Thoracic aorta (tissue), 2 donors: ENCODE data around the gene CDH20. TPM values are rescaled to one million over a fixed set of nuclear protein-coding genes. Genes with fewer than 3 reads are reported as not detected.

Experiments used
- ATAC-seq: fragments of 150-250 bp; one replicate; pipeline ENCODE4 v1.8.0; 2017; ENCODE audit warnings: low read depth; ENCODE audit not compliant: insufficient number of reproducible peaks, low FRiP score
- DNase-seq: peaks from one replicate; pipeline ENCODE4 v3.0.0-alpha.2; 2020; ENCODE audit warnings: low spot score
- H3K27ac ChIP-seq, 2 donors: fragments of 200-600 bp; sonication (generic); 1 replicate in 1 of 2; 2 replicates in 1 of 2; pipeline ENCODE4 v1.5.1; 2016; ENCODE audit warnings: mild to moderate bottlenecking in 2 of 2, moderate library complexity in 2 of 2
- H3K27me3 ChIP-seq: fragments of 200-600 bp; sonication (generic); replicated peaks from 2 replicates; pipeline ENCODE4 v1.6.0; 2016; ENCODE audit warnings: mild to moderate bottlenecking; ENCODE audit not compliant: insufficient read depth
- H3K36me3 ChIP-seq: fragments of 200-600 bp; sonication (generic); one replicate; pipeline ENCODE4 v1.5.1; 2016
- H3K4me1 ChIP-seq, 2 donors: fragments of 200-600 bp; sonication (generic); 1 replicate in 1 of 2; 2 replicates in 1 of 2; pipeline versions ENCODE4 v1.5.1 to v1.6.0; 2016; ENCODE audit warnings: low read depth in 2 of 2, mild to moderate bottlenecking in 1 of 2; ENCODE audit not compliant: control insufficient read depth in 1 of 2
- H3K4me3 ChIP-seq: fragments of 200-600 bp; sonication (generic); 2 replicates; pipeline ENCODE4 v1.5.1; 2016; ENCODE audit warnings: mild to moderate bottlenecking
- H3K9me3 ChIP-seq: fragments of 200-600 bp; sonication (generic); 2 replicates; pipeline ENCODE4 v1.5.1; 2016
- CTCF ChIP-seq: fragments of 200-600 bp; sonication (generic); IDR thresholded peaks from one replicate; pipeline ENCODE4 v1.5.1; 2019; ENCODE audit warnings: antibody characterized with exemption
- total RNA-seq, 2 donors: library from RNA; depleted of rRNA; stranded (reverse); fragments of >200 nt; gene quantifications; one replicate each; pipeline versions ENCODE4 v1.1.0 to v1.2.3, GENCODE V29; 2016

CDH20 gene
- total RNA-seq, 2 donors from 2014 or later = 0.54 TPM; not detected in 1

- Histone ChIP-seq H3K27me3 (no peaks in the 10 kb centered on the region), H3K9me3 (no peaks in the 10 kb centered on the region), H3K4me3 (no peak overlapping the region), H3K4me1 (no peaks in the 10 kb centered on the region), H3K36me3 (no peaks in the 10 kb centered on the region), H3K27ac (no peak overlapping the region)
- DNase-seq = no peak
- ATAC-seq = no peak
- TF ChIP-seq CTCF = no peak
Observed at GRCh38 chr18:61474341-61474740, 141.1 kb downstream of the CDH20 start.

GRCh38 chr18:61474918-61475317 is 141.7 kb downstream of the CDH20 start:
- Histone ChIP-seq H3K9me3 (no peaks in the 10 kb centered on the region), H3K27ac (no peak overlapping the region), H3K4me1 (no peaks in the 10 kb centered on the region), H3K36me3 (no peaks in the 10 kb centered on the region), H3K27me3 (no peaks in the 10 kb centered on the region), H3K4me3 (no peak overlapping the region)
- ATAC-seq (no peak), DNase-seq (no peak)
- TF ChIP-seq CTCF = no peak

GRCh38 chr18:61475931-61476330 is 142.7 kb downstream of the CDH20 start:
- no peaks in the 10 kb centered on the region for H3K9me3 ChIP-seq

GRCh38 chr18:61489334-61489733 is 156.1 kb downstream of the CDH20 start:
- Histone ChIP-seq H3K4me1 (no peaks in the 10 kb centered on the region), H3K4me3 (no peak overlapping the region), H3K36me3 (no peaks in the 10 kb centered on the region), H3K27me3 (no peaks in the 10 kb centered on the region), H3K9me3 (no peaks in the 10 kb centered on the region), H3K27ac (no peak overlapping the region)
- DNase-seq (no peak), ATAC-seq (no peak)
- no peak for TF ChIP-seq CTCF

More at GRCh38 chr18:61475931-61476330, 142.7 kb downstream of the CDH20 start:
- Histone ChIP-seq H3K4me3 (no peak overlapping the region), H3K27me3 (no peaks in the 10 kb centered on the region), H3K36me3 (no peaks in the 10 kb centered on the region), H3K4me1 (no peaks in the 10 kb centered on the region), H3K27ac (no peak overlapping the region)
- DNase-seq (no peak), ATAC-seq (no peak)
- no peak for TF ChIP-seq CTCF

GRCh38 chr18:61496374-61496773 is 163.1 kb downstream of the CDH20 start:
- no peak overlapping the region for H3K4me3 ChIP-seq
- no peak for DNase-seq

More at GRCh38 chr18:61496374-61496773, 163.1 kb downstream of the CDH20 start:
- no peaks in the 10 kb centered on the region for H3K27me3 ChIP-seq
- H3K36me3 ChIP-seq = no peaks in the 10 kb centered on the region
- H3K4me1 ChIP-seq = no peaks in the 10 kb centered on the region
- H3K27ac ChIP-seq = no peak overlapping the region
- ATAC-seq = no peak
- TF ChIP-seq CTCF = no peak
- H3K9me3 ChIP-seq = no peaks in the 10 kb centered on the region
